Neural progenitor cell (in vitro differentiated cells): Measurements from ENCODE around the gene CATSPERZ. TPM values are rescaled to one million over a fixed set of nuclear protein-coding genes. Genes with fewer than 3 reads are reported as not detected.

ENCODE experiments used
- DNase-seq: peaks from one replicate; pipeline ENCODE4 v3.0.0-alpha.2; 2016; ENCODE audit warnings: low spot score
- H2AFZ ChIP-seq: fragments of 200-600 bp; sonication (generic); replicated peaks from 2 replicates; pipeline ENCODE4 v1.6.1; 2016; ENCODE audit warnings: antibody characterized with exemption
- H3F3A ChIP-seq: fragments of 200-600 bp; sonication (generic); 2 replicates; pipeline ENCODE4 v1.6.1; 2016; ENCODE audit warnings: antibody characterized with exemption, low read depth
- H3K27ac ChIP-seq: fragments of 200-600 bp; sonication (generic); 2 replicates; pipeline ENCODE4 v1.5.1; 2016; ENCODE audit warnings: mild to moderate bottlenecking
- H3K27me3 ChIP-seq: fragments of 200-600 bp; sonication (generic); 2 replicates; pipeline ENCODE4 v1.6.1; 2016; ENCODE audit warnings: mild to moderate bottlenecking, moderate library complexity
- H3K36me3 ChIP-seq: fragments of 200-600 bp; sonication (generic); 2 replicates; pipeline ENCODE4 v1.5.1; 2016
- H3K4me1 ChIP-seq: fragments of 200-600 bp; sonication (generic); 2 replicates; pipeline ENCODE4 v1.6.1; 2016; ENCODE audit warnings: mixed run types
- H3K4me2 ChIP-seq: fragments of 200-600 bp; sonication (generic); 2 replicates; pipeline ENCODE4 v1.6.1; 2016
- H3K4me3 ChIP-seq: fragments of 200-600 bp; sonication (generic); 2 replicates; pipeline ENCODE4 v1.5.1; 2016
- H3K79me2 ChIP-seq: fragments of 200-600 bp; sonication (generic); 2 replicates; pipeline ENCODE4 v1.6.1; 2016; ENCODE audit warnings: low read depth
- H3K9ac ChIP-seq: fragments of 200-600 bp; sonication (generic); 2 replicates; pipeline ENCODE4 v1.6.1; 2016
- H3K9me3 ChIP-seq: fragments of 200-600 bp; sonication (generic); 2 replicates; pipeline ENCODE4 v1.5.1; 2016; ENCODE audit warnings: low read depth
- H4K20me1 ChIP-seq: fragments of 200-600 bp; sonication (generic); 2 replicates; pipeline ENCODE4 v1.6.1; 2016; ENCODE audit warnings: low read depth
- H3K27ac Mint-ChIP-seq: 3 replicates; pipeline ENCODE4 v1.8.0; 2021; ENCODE audit warnings: mixed read lengths
- H3K27me3 Mint-ChIP-seq: 2 replicates; pipeline ENCODE4 v1.8.0; 2022; ENCODE audit warnings: low read depth, mild to moderate bottlenecking, inconsistent platforms, moderate library complexity, mixed read lengths; ENCODE audit not compliant: insufficient read depth
- H3K36me3 Mint-ChIP-seq: 3 replicates; pipeline ENCODE4 v1.8.0; 2021; ENCODE audit warnings: mixed read lengths
- H3K4me1 Mint-ChIP-seq: 3 replicates; pipeline ENCODE4 v1.8.0; 2021; ENCODE audit warnings: mixed read lengths
- H3K4me3 Mint-ChIP-seq: 3 replicates; pipeline ENCODE4 v1.8.0; 2021; ENCODE audit warnings: mild to moderate bottlenecking, moderate library complexity, mixed read lengths
- H3K9me3 Mint-ChIP-seq: 3 replicates; pipeline ENCODE4 v1.8.0; 2020; ENCODE audit warnings: mixed read lengths
- CTCF ChIP-seq: fragments of 200-600 bp; sonication (generic); IDR thresholded peaks from 2 replicates; pipeline ENCODE4 v1.5.1; 2017; ENCODE audit warnings: antibody characterized with exemption, mild to moderate bottlenecking
- EZH2 ChIP-seq: fragments of 200-600 bp; sonication (generic); IDR thresholded peaks from 2 replicates; pipeline ENCODE4 v1.6.1; 2017; ENCODE audit warnings: antibody characterized with exemption, mild to moderate bottlenecking, moderate library complexity
- EZH2phosphoT487 ChIP-seq: fragments of 200-600 bp; sonication (generic); IDR thresholded peaks from 2 replicates; pipeline ENCODE4 v1.6.1; 2017; ENCODE audit warnings: antibody characterized with exemption
- total RNA-seq: library from RNA; depleted of rRNA; stranded (reverse); fragments of >200 nt; gene quantifications from 2 replicates; pipeline ENCODE4 v1.2.3, GENCODE V29; 2015; ENCODE audit warnings: low replicate concordance

CATSPERZ gene
- total RNA-seq, 1 donor from 2014 or later, result not detected

- H3K27ac ChIP-seq, result no peak overlapping the region
- H3K27me3 ChIP-seq, result no peaks in the 10 kb centered on the region
- Mint-ChIP-seq H3K27ac (no peak overlapping the region), H3K4me3 (no peak overlapping the region), H3K27me3 (no peaks in the 10 kb centered on the region), H3K4me1 (peaks cover 18% of the 10 kb centered on the region), H3K36me3 (peaks cover 10% of the 10 kb centered on the region), H3K9me3 (no peaks in the 10 kb centered on the region)
- TF ChIP-seq EZH2phosphoT487 (no peak), CTCF (no peak), EZH2 (no peak)
- H3K9me3 ChIP-seq, result no peaks in the 10 kb centered on the region
- H3K79me2 ChIP-seq, result no peaks in the 10 kb centered on the region
- H4K20me1 ChIP-seq, result no peaks in the 10 kb centered on the region
- H3K4me1 ChIP-seq, result peaks cover 4% of the 10 kb centered on the region
- no peak overlapping the region for H2AFZ ChIP-seq
- H3K4me2 ChIP-seq, result no peak overlapping the region
- DNase-seq, result no peak
- no peak overlapping the region for H3K4me3 ChIP-seq
- H3K9ac ChIP-seq, result no peak overlapping the region
- H3K36me3 ChIP-seq, result no peaks in the 10 kb centered on the region
- H3F3A ChIP-seq, result peaks cover 7% of the 10 kb centered on the region
Measured at GRCh38 chr11:64276653-64277431, 23.3 kb upstream of the CATSPERZ start.

GRCh38 chr11:64278576-64279190 lies 21.5 kb upstream of the CATSPERZ start:
- H3F3A ChIP-seq, result peaks cover under 1% of the 10 kb centered on the region
- H3K27me3 ChIP-seq, result no peaks in the 10 kb centered on the region
- no peaks in the 10 kb centered on the region for H3K4me1 ChIP-seq
- peaks cover 3% of the 10 kb centered on the region for H3K27me3 Mint-ChIP-seq
- no peak for TF ChIP-seq EZH2
- TF ChIP-seq EZH2phosphoT487, result no peak
- no peak for TF ChIP-seq CTCF
- DNase-seq, result no peak
- H3K9me3 ChIP-seq, result no peaks in the 10 kb centered on the region
- H2AFZ ChIP-seq, result no peak overlapping the region
- peaks cover 15% of the 10 kb centered on the region for H3K4me1 Mint-ChIP-seq
- no peaks in the 10 kb centered on the region for H4K20me1 ChIP-seq
- H3K4me2 ChIP-seq, result no peak overlapping the region
- peaks cover 3% of the 10 kb centered on the region for H3K79me2 ChIP-seq
- no peaks in the 10 kb centered on the region for H3K9me3 Mint-ChIP-seq
- no peak overlapping the region for H3K27ac ChIP-seq
- peaks cover 12% of the 10 kb centered on the region for H3K36me3 Mint-ChIP-seq
- no peak overlapping the region for H3K4me3 ChIP-seq
- H3K27ac Mint-ChIP-seq, result no peak overlapping the region
- H3K9ac ChIP-seq, result no peak overlapping the region
- no peaks in the 10 kb centered on the region for H3K36me3 ChIP-seq
- H3K4me3 Mint-ChIP-seq, result peak overlapping the region; percentile 1

- H3K36me3 ChIP-seq, result no peaks in the 10 kb centered on the region
- peaks cover 5% of the 10 kb centered on the region for H3K4me1 ChIP-seq
- peaks cover 12% of the 10 kb centered on the region for H3K36me3 Mint-ChIP-seq
Measured at GRCh38 chr11:64281957-64282770, 18.0 kb upstream of the CATSPERZ start.

More at GRCh38 chr11:64281957-64282770, 18.0 kb upstream of the CATSPERZ start:
- Mint-ChIP-seq H3K9me3 (no peaks in the 10 kb centered on the region), H3K27ac (no peak overlapping the region), H3K27me3 (peaks cover 11% of the 10 kb centered on the region), H3K4me1 (peaks cover 16% of the 10 kb centered on the region), H3K4me3 (peak overlapping the region; percentile 68)
- H3K27me3 ChIP-seq, result no peaks in the 10 kb centered on the region
- no peak overlapping the region for H3K27ac ChIP-seq
- H3K9ac ChIP-seq, result no peak overlapping the region
- peaks cover 4% of the 10 kb centered on the region for H3F3A ChIP-seq
- no peak overlapping the region for H3K4me3 ChIP-seq
- H3K4me2 ChIP-seq, result no peak overlapping the region
- H3K9me3 ChIP-seq, result no peaks in the 10 kb centered on the region
- H2AFZ ChIP-seq, result no peak overlapping the region
- DNase-seq, result no peak
- H3K79me2 ChIP-seq, result peaks cover 3% of the 10 kb centered on the region
- TF ChIP-seq EZH2 (no peak), EZH2phosphoT487 (no peak), CTCF (no peak)
- no peaks in the 10 kb centered on the region for H4K20me1 ChIP-seq
